Activated CD4-positive, alpha-beta T cell treated with anti-CD3 and anti-CD28 coated beads for 36 hours (primary cell): Measurements from ENCODE around the gene NCKIPSD. TPM values are rescaled to one million over a fixed set of nuclear protein-coding genes. Genes with fewer than 3 reads are reported as not detected.

Experiments
- ATAC-seq: fragments of 200-7000 bp; cut with Tn5 transposase; one replicate; pipeline ENCODE4 v1.10.0; 2021; ENCODE audit warnings: mild to moderate bottlenecking, moderate library complexity
- CTCF ChIA-PET: fragments of 350-600 bp; sonication (Branson Sonifier 250); formaldehyde crosslinking; loops from one replicate; lab custom pipeline; 2021; ENCODE audit warnings: antibody characterized with exemption; lab: Charles Lee
- POLR2A ChIA-PET: fragments of 350-600 bp; sonication (Branson Sonifier 250); formaldehyde crosslinking; loops from one replicate; lab custom pipeline; 2021; ENCODE audit warnings: antibody characterized with exemption, inconsistent platforms; lab: Charles Lee
- DNase-seq: peaks from one replicate; pipeline ENCODE4 v3.0.0-alpha.2; 2020
- H3K27ac Mint-ChIP-seq: one replicate; pipeline ENCODE4 v1.8.0; 2021; ENCODE audit warnings: mixed read lengths
- H3K27me3 Mint-ChIP-seq: one replicate; pipeline ENCODE4 v1.8.0; 2021; ENCODE audit warnings: mixed read lengths
- H3K36me3 Mint-ChIP-seq: one replicate; pipeline ENCODE4 v1.8.0; 2021; ENCODE audit warnings: low read depth, mixed read lengths
- H3K4me1 Mint-ChIP-seq: one replicate; pipeline ENCODE4 v1.8.0; 2021; ENCODE audit warnings: mixed read lengths
- H3K4me3 Mint-ChIP-seq: one replicate; pipeline ENCODE4 v1.8.0; 2021; ENCODE audit warnings: mild to moderate bottlenecking, moderate library complexity, mixed read lengths
- H3K9me3 Mint-ChIP-seq: one replicate; pipeline ENCODE4 v1.8.0; 2021; ENCODE audit warnings: low read depth, mixed read lengths
- intact Hi-C, 2 experiments: fragments of 100-400 bp; cut with DNase I in 1 of 2; cut with micrococcal nuclease in 1 of 2; formaldehyde crosslinking; loops; one replicate each; pipeline versions ENCODE4 v1.14.2 to v1.15.1; 2022 to 2024; cut with DNase I, micrococcal nuclease
- total RNA-seq, 2 experiments: library from RNA; stranded (reverse); gene quantifications; one replicate each; pipeline ENCODE4 v1.2.3, GENCODE V29; 2021

NCKIPSD gene
- total RNA-seq, 2 experiments from 2014 or later: 61.0 to 67.3 TPM

GRCh38 chr3:48686538-48687219, 964 bp upstream of the NCKIPSD start:
- H3K27me3 Mint-ChIP-seq: no peaks in the 10 kb centered on the region
- H3K36me3 Mint-ChIP-seq: peaks cover 39% of the 10 kb centered on the region
- H3K9me3 Mint-ChIP-seq: no peaks in the 10 kb centered on the region
- ChIA-PET CTCF (interaction anchor here (0.6 to 2.2 kb wide), 8 partner anchors 11 to 285 kb away, joined by 3 to 10 read pairs (median 5); partner anchors contain the start of gene IP6K2), POLR2A (interaction anchor here (0.6 kb wide), 1 partner anchor 31 kb away, joined by 3 read pairs; the partner anchor contains the start of gene IP6K2)
- H3K27ac Mint-ChIP-seq: peak overlapping the region; percentile 32
- intact Hi-C loops: loop anchor here (1.0 to 2.0 kb wide), 2 partner anchors 30 to 784 kb away; partner anchors contain the start of genes DAG1 (in 1 of the 2) and IP6K2 (in 1 of the 2)
- peak overlapping the region; percentile 82 for H3K4me3 Mint-ChIP-seq
- DNase-seq (no peak), ATAC-seq (no peak)
- H3K4me1 Mint-ChIP-seq: peaks cover 16% of the 10 kb centered on the region

GRCh38 chr3:48685293-48685602, 467 bp downstream of the NCKIPSD start:
- no peak for ATAC-seq
- Mint-ChIP-seq H3K4me3 (peak overlapping the region; percentile 82), H3K27me3 (no peaks in the 10 kb centered on the region), H3K9me3 (no peaks in the 10 kb centered on the region), H3K36me3 (peaks cover 44% of the 10 kb centered on the region), H3K4me1 (peaks cover 16% of the 10 kb centered on the region), H3K27ac (peak overlapping the region; percentile 62)
- DNase-seq: no peak
- intact Hi-C loops: loop anchor here in 1 of 2 experiments (1.0 kb wide), 8 partner anchors 21 to 284 kb away; partner anchors contain the start of genes IP6K2, PRKAR2A, SLC26A6 and UQCRC1
- POLR2A ChIA-PET: interaction anchor here (0.5 to 1.0 kb wide), 2 partner anchors 25 to 72 kb away, joined by 3 to 7 read pairs; no protein-coding TSS in a partner anchor
- CTCF ChIA-PET: interaction anchor here (0.6 to 2.2 kb wide), 10 partner anchors 13 to 337 kb away, joined by 3 to 10 read pairs (median 4); partner anchors contain the start of genes IP6K2 and NDUFAF3

- H3K4me3 Mint-ChIP-seq: peak overlapping the region; percentile 82
- intact Hi-C loops: loop anchor here in 1 of 2 experiments (1.0 kb wide), 8 partner anchors 20 to 283 kb away; partner anchors contain the start of genes IP6K2, PRKAR2A, SLC26A6 and UQCRC1
- ChIA-PET CTCF (interaction anchor here (0.6 to 1.2 kb wide), 6 partner anchors 26 to 656 kb away, joined by 3 read pairs; partner anchors contain the start of gene SLC26A6), POLR2A (interaction anchor here (0.9 kb wide), 2 partner anchors 11 to 21 kb away, joined by 3 read pairs; no protein-coding TSS in a partner anchor)
- DNase-seq: no peak
- peak overlapping the region; percentile 68 for H3K27ac Mint-ChIP-seq
- H3K4me1 Mint-ChIP-seq: peaks cover 16% of the 10 kb centered on the region
- ATAC-seq: no peak
- peaks cover 41% of the 10 kb centered on the region for H3K36me3 Mint-ChIP-seq
- H3K27me3 Mint-ChIP-seq: no peaks in the 10 kb centered on the region
- no peaks in the 10 kb centered on the region for H3K9me3 Mint-ChIP-seq
These were observed 1.1 kb downstream of the NCKIPSD start for GRCh38 chr3:48684480-48685143.

- ChIA-PET POLR2A (interaction anchor here (0.9 kb wide), 2 partner anchors 10 to 20 kb away, joined by 3 read pairs; no protein-coding TSS in a partner anchor), CTCF (interaction anchor here (0.6 to 1.2 kb wide), 7 partner anchors 16 to 71 kb away, joined by 3 to 5 read pairs (median 3); partner anchors contain the start of gene SLC26A6)
- Mint-ChIP-seq H3K4me3 (peak overlapping the region; percentile 56), H3K9me3 (no peaks in the 10 kb centered on the region), H3K27me3 (no peaks in the 10 kb centered on the region), H3K4me1 (peaks cover 16% of the 10 kb centered on the region), H3K36me3 (peaks cover 41% of the 10 kb centered on the region), H3K27ac (no peak overlapping the region)
- intact Hi-C loops: no loop called here
- DNase-seq (no peak), ATAC-seq (no peak)
These were observed 1.7 kb downstream of the NCKIPSD start for GRCh38 chr3:48684054-48684349.

GRCh38 chr3:48682786-48683185, 2.9 kb downstream of the NCKIPSD start:
- no peak for ATAC-seq
- no peak overlapping the region for H3K4me3 Mint-ChIP-seq
- intact Hi-C loops: no loop called here
- H3K27ac Mint-ChIP-seq: no peak overlapping the region
- no peak for DNase-seq
- peaks cover 43% of the 10 kb centered on the region for H3K36me3 Mint-ChIP-seq
- H3K27me3 Mint-ChIP-seq: no peaks in the 10 kb centered on the region
- ChIA-PET CTCF (no interaction called here), POLR2A (no interaction called here)
- H3K9me3 Mint-ChIP-seq: no peaks in the 10 kb centered on the region
- peaks cover 16% of the 10 kb centered on the region for H3K4me1 Mint-ChIP-seq

GRCh38 chr3:48681974-48682610, 3.6 kb downstream of the NCKIPSD start:
- peaks cover 45% of the 10 kb centered on the region for H3K36me3 Mint-ChIP-seq
- no peaks in the 10 kb centered on the region for H3K27me3 Mint-ChIP-seq
- intact Hi-C loops: no loop called here
- H3K9me3 Mint-ChIP-seq: no peaks in the 10 kb centered on the region
- DNase-seq (no peak), ATAC-seq (no peak)
- H3K4me3 Mint-ChIP-seq: no peak overlapping the region
- no peak overlapping the region for H3K27ac Mint-ChIP-seq
- ChIA-PET CTCF (no interaction called here), POLR2A (no interaction called here)
- H3K4me1 Mint-ChIP-seq: peaks cover 16% of the 10 kb centered on the region

- no peak overlapping the region for H3K27ac Mint-ChIP-seq
- ATAC-seq (no peak), DNase-seq (no peak)
- intact Hi-C loops: no loop called here
- H3K9me3 Mint-ChIP-seq: no peaks in the 10 kb centered on the region
- POLR2A ChIA-PET: no interaction called here
- H3K4me1 Mint-ChIP-seq: peaks cover 15% of the 10 kb centered on the region
- H3K4me3 Mint-ChIP-seq: no peak overlapping the region
- H3K36me3 Mint-ChIP-seq: peaks cover 45% of the 10 kb centered on the region
- no peaks in the 10 kb centered on the region for H3K27me3 Mint-ChIP-seq
- CTCF ChIA-PET: interaction anchor here (0.8 kb wide), 1 partner anchor 22 kb away, joined by 3 read pairs; no protein-coding TSS in a partner anchor
These were observed 4.2 kb downstream of the NCKIPSD start for GRCh38 chr3:48681541-48681880.

- intact Hi-C loops: no loop called here
- POLR2A ChIA-PET: no interaction called here
These were observed 4.7 kb downstream of the NCKIPSD start for GRCh38 chr3:48680811-48681540.

GRCh38 chr3:48679411-48680391, 6.0 kb downstream of the NCKIPSD start:
- ChIA-PET CTCF (interaction anchor here (0.7 kb wide), 1 partner anchor 168 kb away, joined by 3 read pairs; the partner anchor contains the start of gene PRKAR2A), POLR2A (no interaction called here)
- H3K27me3 Mint-ChIP-seq: no peaks in the 10 kb centered on the region
- peaks cover 49% of the 10 kb centered on the region for H3K36me3 Mint-ChIP-seq
- H3K4me1 Mint-ChIP-seq: peaks cover 10% of the 10 kb centered on the region
- H3K9me3 Mint-ChIP-seq: no peaks in the 10 kb centered on the region
- no peak overlapping the region for H3K4me3 Mint-ChIP-seq
- ATAC-seq: no peak
- H3K27ac Mint-ChIP-seq: no peak overlapping the region
- no peak for DNase-seq
- intact Hi-C loops: no loop called here

More at GRCh38 chr3:48680811-48681540, 4.7 kb downstream of the NCKIPSD start:
- Mint-ChIP-seq H3K27ac (no peak overlapping the region), H3K4me1 (peaks cover 12% of the 10 kb centered on the region), H3K27me3 (no peaks in the 10 kb centered on the region), H3K9me3 (no peaks in the 10 kb centered on the region), H3K36me3 (peaks cover 46% of the 10 kb centered on the region), H3K4me3 (no peak overlapping the region)
- CTCF ChIA-PET: interaction anchor here (0.7 to 0.8 kb wide), 3 partner anchors 12 to 280 kb away, joined by 3 read pairs; no protein-coding TSS in a partner anchor
- ATAC-seq (no peak), DNase-seq (no peak)
